ENCODE data around the gene FIGNL2.
A peak's percentile ranks its signal among the peaks of the same experiment; 100 is the strongest.
"Not testable (repeated sequence)": the region's sequence is repeated elsewhere in the genome, so short reads cannot be mapped to it uniquely, and the experiment has no call there.

The FIGNL2 gene

DNA sequence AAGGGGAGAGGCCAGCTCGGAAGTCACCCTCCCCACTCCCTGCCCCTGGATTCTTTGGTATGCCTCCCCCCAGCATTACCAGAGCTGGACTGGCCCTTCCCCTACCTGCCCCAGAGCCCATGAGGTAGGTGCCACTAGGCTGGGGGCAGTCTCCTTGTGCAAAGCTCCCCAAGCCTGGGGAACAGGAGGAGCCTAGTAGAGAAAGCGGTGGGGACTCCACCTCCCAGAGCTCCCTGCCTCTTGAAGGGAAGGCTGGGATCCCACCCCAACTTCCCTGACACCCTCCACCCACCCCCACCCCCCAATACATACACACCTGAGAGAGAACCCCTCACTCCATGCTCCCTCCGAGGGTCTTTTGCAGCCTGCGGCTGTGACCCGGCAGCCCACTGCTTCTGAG, 30.4 kb downstream of the FIGNL2 start:
- DNase-seq (ENCODE audit: low spot score), result no peak

DNA sequence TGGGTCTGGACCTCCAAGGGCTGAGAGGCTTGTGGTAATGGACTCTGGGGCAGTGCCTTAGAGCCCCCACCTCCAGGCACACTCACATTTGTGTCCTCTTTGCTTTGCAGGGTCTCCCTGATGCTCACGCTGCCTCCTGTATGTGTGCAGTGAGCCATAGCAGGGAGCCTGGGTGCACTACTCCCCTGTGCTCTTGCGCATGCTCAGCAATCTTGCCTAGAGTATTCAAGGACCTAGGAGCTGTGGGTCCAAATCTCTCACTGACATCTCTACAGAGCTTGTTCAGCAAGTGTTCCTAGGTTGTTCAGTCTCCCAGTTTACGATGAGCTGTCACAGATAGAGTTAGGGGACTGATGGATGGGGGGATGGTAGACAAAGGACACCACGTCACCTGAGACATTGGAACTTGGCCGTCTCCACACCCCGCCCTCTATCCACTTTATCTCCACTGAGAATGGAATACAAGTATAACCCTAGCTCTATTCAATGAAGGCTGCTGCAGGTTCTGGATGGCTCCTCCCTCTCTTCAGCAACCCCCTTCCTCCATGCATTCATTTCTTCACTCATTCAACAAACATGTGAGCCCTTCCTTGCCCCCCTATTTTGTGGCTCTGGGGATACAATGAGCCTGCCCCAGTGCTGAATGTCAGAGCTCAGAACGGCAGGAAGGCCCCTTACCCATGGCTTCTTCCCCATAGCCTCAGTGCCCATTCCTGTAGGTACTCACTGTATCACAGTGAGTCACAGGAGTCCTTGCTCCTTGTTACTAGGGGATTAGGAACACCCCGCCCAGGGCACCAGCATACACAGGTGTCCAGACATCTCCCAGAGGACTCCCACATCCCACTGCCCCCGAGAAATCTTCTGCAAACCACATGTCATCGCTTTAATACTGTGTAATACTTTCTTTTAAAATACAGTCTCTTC, 31.2 kb downstream of the FIGNL2 start:
- DNase-seq (ENCODE audit: low spot score), result no peak

DNA sequence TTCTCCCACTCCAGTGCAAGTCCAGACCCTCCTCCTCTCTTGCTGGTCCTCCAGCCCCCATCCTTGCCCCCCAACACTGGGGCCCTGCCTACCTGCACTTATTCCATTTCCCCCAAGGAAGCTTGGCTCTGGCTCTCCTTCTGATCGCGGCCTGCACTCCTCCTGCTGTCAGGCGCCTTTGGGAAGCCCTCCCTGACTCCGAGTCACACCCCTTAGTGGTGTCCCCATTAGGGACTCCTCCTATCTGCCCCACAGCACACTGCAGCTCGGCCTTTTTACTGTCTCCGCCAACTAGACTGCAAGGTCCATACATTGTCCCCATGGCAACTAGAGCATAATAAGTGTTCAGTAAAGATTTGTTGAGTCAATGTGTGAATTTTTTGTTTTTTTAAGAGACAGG, 32.9 kb downstream of the FIGNL2 start:
- no peak for DNase-seq (ENCODE audit: low spot score)

DNA sequence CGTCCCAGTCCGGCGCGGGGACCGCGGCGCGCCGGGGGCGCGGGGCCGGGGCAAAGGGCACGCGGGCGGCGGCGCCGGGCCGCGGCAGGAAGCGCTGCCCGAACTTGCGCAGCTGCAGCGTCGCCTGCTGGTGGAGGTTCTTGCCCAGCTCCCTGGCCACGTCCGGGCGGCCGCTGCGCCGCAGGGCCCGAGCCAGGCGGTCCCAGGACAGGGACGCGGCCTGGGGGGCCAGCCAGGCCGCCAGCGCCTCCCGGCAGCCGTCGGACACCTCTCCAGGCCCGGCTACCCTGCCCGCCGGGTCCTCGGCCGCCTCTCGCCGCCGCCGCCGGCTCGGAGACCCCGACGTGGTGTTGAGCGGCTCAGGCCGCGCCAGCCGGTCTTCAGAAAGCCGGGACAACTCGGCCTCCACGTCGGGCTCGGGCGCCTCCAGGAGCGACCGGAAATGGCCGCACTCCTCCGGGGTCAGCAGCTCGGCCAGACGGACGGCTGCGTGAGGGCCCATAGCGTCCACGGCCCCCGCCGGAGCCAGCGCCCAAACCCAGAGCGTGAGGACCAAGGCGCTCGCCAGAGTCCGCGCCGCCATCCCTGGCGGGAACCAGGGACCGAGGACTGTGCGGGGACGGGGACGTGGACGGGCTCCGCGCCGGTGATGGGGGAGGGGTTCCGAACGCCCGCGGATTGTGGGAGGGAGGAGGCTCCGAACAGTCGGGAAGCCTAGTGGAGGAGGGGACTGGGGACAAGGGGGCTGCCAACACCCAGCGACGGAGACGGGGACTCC, 34.0 kb downstream of the FIGNL2 start:
- peak; percentile 67 for DNase-seq (ENCODE audit: low spot score)

DNA sequence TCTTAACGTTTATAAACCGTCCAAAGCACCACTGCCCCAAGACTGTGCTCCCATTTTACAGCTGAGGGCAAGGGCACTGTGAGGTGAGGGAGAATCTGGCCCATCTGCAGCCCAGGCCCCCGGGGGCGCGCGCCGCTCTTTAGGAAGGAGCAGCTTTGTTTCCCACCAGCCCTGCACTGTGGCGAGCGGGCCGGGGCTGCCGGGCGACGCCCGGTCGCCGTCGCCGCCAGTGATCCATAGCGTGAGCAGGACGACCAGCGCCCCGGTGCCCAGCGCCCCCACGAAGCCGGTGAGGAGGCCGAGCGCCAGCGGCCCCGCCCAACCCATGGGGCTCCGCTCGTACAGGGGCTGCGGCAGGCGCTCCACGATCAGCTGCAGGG, 34.6 kb downstream of the FIGNL2 start:
- DNase-seq (ENCODE audit: low spot score), result no peak

DNA sequence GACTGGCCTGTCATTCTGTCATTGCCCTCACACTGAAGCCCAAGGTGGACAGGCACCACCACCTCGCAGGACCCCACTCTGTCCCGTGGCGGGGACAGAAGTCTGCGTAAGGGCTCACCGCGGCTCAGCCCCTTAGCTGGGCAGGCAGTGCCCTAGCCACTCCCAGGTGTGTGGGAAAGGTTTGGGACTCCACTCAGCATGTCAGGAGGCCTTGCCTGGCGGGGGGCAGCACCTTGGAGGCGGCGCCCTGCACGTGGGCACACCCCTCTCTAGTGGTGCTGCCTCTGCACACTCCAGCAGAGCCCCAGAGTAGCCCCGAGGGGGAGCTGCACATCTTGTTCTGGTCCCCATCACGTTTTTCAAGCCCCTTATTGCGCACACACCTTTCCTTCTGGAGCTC, 35.6 kb downstream of the FIGNL2 start:
- DNase-seq (ENCODE audit: low spot score), result no peak

DNA sequence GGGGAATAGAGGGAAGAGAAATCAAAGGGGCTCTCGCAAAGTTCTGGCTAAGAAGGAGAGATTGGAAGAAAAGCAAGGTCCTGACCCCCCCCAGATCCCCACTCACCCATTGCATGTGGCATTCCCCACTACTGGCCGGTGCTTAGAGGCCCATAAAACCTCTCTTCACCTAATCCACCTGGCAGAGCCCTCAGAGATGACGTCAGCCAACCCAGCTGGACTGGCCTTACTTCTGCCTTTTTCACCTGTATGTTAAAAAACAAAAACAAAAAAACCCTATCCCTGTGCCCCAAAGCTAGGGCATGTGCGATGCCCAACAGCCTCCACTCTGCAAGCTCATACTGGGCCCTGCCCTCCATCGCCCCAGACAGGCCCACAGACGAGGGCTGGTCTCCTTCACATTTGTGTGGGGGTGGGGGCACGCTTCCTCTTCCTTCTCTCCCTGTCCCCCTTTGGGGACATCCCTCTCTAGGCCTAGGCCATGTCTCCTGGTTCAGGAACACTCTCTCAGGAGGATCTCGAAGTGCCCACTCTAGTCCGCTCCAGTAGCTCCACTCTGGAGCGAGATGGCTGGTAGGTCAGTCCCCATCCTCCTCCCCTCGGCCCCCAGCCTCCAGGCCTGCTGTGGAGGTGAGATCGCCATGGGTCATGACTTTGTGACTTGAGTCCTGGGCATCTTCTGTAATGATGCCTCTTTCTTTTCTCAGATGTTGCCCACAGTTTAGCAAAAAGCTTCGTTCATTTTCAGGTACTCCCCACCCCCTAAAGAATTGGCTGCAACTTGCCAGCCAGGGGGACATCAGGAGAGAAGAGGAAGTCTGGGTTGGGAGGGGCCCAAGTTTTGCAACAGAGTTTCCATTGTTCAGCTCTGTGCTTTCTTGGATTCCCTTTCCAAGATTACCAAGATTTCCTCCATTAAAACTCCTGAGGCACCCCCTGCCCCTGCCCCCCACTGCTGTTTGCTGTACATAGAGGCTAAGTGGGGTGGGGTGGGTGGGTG, 37.0 kb downstream of the FIGNL2 start:
- no peak for DNase-seq (ENCODE audit: low spot score)

DNA sequence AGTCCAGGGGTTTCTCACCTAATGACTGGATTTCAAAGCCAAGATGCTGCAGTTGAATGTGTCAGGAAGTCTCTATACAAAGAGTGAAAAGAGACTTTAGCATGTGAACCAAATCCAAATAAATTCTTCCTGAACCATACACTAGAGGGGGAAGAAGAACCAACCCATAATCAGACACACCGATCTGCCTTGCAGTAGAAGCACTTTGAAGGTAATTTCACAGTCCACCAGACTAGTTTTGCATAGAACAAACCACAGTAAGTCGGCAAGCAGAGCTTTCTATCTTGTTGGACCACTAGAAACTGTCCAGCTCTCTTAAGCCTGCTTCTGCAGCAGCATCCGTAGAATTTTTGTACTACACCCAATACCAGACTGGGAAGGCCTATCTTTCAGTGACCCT, 39.3 kb downstream of the FIGNL2 start:
- DNase-seq (ENCODE audit: low spot score), result no peak

DNA sequence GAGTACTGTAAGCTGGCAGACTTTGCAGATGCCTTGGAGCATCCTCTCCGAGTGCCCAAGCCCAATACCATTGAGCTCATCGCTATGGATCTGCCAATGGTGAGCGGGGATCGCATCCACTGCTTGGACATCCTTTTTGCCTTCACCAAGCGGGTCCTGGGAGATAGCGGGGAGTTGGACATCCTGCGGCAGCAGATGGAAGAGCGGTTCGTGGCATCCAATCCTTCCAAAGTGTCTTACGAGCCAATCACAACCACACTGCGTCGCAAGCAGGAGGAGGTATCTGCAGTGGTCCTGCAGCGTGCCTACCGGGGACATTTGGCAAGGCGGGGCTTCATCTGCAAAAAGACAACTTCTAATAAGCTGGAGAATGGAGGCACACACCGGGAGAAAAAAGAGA, 41.6 kb downstream of the FIGNL2 start:
- no peak for DNase-seq (ENCODE audit: low spot score)

DNA sequence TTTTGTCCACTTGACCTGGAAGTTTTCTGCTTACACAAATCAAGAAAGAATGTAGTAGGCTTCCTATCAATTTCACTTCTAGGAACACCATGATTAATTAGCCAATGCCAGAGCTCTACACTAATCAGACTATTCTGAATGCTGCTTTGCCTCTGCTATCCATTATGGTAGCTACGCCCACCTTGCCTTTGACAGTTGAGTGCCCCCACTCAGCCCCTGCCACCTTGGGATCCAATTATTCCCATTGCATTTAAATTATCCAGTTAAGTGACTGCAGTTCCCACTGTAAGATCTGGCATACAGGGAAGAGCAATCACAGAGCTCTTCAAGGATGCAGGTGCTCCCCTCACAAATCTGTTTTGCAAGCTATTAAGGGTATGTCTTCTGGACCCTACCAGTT, 47.5 kb downstream of the FIGNL2 start:
- DNase-seq (ENCODE audit: low spot score), result no peak

DNA sequence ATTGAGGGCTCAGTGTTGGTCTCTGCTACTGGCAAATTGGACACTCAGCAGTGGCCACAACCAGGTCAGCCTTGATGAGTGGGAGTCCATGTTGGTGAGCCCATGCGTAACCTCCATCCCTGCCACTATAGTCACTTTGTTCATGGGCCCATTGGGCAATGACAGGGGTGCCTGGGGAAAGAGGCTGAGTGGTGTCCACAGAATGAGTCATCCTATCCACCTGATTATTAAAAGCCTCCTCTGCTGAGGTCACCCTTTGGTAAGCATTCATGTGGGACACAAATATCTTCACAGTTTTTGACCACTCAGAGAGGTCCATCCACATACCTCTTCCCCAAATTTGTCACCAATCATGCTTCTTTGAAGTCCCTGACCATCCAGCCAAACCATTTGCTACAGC, 50.0 kb downstream of the FIGNL2 start:
- no peak for DNase-seq (ENCODE audit: low spot score)

DNA sequence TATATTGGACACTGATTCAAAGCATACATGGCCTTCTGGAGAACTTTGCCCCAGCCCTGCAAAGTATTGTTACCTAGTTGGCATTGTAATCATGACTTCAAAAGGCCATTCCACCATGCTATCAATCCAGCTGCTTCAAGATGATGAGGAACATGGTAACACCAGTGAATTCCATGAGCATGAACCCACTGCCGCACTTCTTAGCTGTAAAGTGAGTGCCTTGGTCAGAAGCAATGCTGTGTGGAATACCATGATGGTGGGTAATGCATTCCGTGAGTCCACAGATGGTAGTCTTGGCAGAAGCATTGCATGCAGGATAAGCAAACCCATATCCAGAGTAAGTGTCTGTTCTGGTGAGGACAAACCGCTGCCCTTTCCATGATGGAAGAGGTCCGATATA, 50.5 kb downstream of the FIGNL2 start:
- not testable (repeated sequence) for DNase-seq (ENCODE audit: low spot score)

DNA sequence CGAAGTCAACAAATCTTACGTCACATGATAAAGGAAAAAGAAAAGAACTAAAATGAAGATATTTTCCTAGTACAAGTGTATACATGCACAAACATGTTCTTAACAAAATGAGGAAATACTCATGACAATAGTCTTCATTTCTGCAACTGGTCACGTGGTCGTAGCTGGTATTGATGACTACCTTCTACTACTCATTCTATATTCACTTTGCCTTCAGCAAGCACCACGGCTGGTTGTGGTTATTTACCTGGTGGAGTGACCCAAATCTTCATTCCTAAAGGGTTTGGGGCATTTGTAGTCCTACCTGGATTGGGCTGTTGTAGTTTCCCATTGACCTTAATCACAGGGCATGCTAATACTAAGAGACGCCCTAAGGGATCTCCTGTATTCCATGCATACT, 51.2 kb downstream of the FIGNL2 start:
- no peak for DNase-seq (ENCODE audit: low spot score)

DNA sequence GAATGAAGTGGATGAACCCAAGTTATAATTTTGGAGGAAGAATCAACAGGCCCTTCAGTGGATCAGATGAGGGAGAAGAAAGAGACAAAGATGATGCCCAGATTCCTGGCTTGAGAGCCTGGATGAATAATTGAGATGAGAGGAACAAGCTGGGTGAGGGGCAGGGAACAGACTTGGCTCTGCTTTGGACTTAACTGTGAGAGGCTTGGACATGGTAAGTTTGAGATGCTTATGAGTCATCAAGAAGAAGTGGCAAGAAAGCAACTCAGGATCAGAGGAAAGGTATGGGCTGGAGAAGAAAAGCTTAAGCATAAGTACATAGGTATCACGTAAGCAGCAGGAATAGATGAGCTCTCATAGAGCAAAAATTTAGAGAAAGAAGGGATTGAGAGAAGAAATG, 55.3 kb downstream of the FIGNL2 start:
- no peak for DNase-seq (ENCODE audit: low spot score)

DNA sequence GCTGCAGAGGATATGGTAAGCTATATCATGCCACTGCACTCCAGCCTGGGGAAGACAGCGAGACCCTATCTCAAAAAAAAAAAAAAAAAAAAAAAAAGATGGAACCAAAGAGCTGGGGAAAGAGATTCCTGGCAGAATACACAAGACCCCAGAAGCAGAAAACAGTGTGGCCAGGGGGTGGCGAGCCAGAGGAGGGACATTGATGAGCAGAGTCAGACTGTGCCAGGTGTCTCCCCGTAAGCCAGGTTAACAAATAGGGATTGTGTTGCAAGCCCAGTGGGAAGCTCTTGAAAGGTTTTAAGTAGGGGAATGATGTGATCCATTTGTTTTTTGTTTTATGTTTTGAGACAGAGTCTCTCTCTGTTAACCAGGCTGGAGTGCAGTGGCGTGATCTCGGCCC, 56.1 kb downstream of the FIGNL2 start:
- no peak for DNase-seq (ENCODE audit: low spot score)

DNA sequence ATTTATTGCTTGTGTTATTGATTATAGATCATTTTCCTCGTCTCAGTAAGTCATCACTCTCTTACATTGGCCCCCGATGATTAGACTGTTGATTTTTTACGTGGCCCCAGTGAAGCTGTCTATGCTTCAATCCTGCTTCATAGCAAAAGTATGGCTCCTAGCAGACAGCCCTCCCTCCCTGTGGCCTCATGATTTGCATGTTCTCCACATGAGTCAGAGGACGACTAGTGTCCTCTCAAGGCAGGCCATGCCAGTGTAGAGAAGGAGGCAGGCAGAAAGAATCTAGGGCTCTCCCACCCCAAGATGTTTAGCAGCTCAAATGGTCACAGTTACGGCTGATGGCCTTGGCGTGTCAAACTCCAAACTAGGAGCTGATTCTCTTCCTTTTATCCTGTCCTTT, 59.6 kb downstream of the FIGNL2 start:
- no peak for DNase-seq (ENCODE audit: low spot score)

DNA sequence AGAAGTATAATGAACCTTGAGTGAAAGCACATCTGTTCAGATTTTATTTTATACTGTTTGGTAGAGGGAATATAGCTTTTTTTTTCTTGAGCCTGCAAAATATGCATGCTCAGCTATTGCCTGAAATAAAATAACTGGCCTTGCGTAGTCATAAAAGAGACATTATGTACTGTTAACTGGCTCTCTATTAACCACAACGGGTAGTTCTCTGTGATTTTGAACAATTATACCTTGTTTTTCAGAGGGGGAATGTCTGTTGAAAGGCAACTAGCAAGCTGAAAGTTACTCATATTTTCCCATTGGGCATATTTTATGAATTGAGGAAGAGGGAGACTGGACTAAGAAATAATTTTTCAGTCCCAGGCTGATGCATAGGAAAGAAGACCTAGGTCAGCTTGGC, 62.6 kb downstream of the FIGNL2 start:
- no peak for DNase-seq (ENCODE audit: low spot score)

DNA sequence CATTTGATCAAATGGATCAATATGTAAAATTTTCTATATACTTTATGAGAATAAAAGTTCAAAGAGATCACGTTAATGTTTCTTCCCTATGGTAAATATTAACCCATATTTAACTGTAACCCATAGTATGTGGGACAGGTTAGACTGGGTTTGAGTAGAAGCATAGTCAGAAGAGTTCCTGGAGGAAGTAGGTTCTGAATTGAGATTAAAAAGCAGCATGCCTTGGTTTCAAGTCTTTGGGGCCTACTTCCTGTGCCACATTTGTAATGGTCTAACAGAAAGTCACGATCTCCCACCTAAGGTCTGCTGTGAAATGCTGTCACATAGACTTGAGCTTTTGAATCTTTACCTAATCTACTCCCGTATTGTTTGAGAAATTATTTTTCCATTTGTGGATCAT, 63.8 kb downstream of the FIGNL2 start:
- no peak for DNase-seq (ENCODE audit: low spot score)

DNA sequence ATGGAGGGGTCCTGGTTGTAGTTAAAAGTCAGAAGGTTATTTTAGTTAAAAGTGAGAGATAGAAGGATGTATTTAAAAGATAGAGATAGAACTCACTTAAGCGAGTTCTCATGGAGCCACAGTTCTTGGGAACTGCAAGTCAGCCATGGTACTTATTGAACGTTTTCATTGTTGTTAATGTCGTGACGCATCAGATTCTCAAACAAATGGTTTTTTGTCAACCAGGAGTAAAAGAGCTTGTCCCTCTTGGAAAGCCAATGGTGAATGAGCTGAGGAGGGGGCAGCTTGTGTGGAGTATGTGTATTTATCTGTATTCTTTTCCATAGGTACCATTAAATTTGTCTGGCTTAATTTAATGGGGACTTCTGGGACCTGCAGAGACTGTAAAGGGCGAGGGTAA, 68.6 kb downstream of the FIGNL2 start:
- DNase-seq (ENCODE audit: low spot score), result no peak

DNA sequence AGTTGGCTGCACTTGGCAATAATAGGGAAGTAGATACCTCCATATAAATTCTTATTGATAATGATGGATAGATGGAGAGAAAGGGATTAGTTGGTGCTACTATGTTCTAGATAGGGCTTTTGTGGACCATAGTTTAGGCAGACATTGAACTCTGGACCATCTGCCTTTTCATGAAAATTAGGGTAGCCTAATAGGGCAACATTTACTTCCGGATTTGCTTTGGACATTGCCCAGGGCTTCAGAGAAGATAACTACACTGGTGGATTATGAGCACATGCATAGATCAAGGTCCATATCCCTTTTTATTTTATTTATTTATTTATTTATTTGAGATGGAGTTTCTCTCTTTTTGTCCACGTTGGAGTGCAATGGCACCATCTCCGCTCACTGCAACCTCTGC, 70.5 kb downstream of the FIGNL2 start:
- no peak for DNase-seq (ENCODE audit: low spot score)

DNA sequence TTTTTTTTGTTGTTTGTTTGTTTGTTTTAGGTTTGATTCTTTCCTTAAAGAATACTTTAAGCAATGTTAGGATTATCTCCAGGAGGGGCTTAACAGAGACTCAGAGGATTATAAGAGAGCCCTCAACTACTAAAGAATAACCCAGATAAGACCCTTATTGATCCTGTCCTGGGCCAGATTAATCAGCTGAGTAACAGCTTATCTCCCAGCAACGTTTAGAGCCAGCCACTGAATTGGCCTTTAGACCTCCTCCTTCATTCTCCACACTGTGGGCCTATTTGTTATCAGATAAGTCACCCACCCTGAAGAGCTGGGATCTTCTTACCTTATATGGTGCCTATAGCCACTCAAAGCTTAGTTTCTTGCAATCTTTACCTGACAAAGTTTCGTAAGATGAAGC, 71.1 kb downstream of the FIGNL2 start:
- no peak for DNase-seq (ENCODE audit: low spot score)

DNA sequence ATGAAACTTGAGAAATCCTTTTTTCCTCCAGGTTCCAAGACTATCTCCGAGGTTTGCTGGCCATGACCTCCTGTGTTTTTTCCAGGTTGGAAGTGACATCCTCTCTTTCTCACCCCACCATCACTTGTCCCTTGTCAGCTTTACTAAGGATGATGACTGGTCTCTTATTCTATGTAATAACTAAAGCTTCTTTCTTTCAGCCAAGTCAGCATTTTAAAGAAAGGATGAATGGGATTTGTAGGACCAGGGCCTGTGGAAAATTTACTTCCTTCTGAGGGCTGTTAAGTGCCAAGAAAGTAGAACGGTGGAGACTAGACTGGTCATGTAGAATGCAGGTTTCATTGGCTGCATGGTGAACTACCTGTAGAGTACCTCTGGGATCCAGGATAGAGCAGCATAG, 73.6 kb downstream of the FIGNL2 start:
- DNase-seq (ENCODE audit: low spot score), result no peak

Measured in CD4-positive, alpha-beta T cell treated with Interleukin-2 at 100 ng/mL for 4 hours (primary cell).